ENCODE data around the gene TMEM151A.

DNA sequence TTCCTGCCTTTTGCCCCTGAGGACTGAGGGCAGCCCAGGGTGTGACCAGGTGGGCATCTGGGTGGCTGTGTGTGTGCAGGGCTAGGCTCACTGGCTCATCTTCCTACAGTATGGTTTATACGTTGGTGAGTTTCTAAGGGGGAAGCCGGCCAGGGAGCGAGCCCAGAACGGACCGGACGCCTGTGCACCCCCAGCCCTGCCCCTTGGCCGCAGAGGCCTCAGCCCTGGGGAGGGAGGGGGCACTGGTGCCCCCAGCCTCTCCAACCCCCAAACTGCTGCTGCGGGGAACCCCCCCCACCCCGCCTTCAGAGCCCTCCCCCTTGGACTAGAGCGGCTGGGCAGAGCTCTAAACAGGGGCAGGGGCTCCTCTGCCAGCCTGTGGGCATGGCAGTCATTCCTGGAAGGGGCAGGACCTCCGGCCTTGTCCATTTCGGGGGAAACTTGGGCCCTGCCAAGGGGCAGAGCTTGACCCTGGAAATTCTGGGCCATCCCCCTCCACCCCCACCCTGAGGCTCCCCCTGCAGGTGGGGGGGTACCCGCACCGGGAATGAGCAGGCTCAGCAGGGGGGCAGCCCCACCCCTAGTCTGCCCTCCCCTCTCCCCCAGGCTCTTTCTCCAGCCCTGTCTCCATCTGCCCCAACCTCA lies 8.1 kb upstream of the TMEM151A start:
- TF ChIP-seq EZH2 (IDR thresholded peaks at IDR 0.05) (no peak), EZH2phosphoT487 (IDR thresholded peaks at IDR 0.05) (no peak)
- TF ChIP-seq, protein P1, sequence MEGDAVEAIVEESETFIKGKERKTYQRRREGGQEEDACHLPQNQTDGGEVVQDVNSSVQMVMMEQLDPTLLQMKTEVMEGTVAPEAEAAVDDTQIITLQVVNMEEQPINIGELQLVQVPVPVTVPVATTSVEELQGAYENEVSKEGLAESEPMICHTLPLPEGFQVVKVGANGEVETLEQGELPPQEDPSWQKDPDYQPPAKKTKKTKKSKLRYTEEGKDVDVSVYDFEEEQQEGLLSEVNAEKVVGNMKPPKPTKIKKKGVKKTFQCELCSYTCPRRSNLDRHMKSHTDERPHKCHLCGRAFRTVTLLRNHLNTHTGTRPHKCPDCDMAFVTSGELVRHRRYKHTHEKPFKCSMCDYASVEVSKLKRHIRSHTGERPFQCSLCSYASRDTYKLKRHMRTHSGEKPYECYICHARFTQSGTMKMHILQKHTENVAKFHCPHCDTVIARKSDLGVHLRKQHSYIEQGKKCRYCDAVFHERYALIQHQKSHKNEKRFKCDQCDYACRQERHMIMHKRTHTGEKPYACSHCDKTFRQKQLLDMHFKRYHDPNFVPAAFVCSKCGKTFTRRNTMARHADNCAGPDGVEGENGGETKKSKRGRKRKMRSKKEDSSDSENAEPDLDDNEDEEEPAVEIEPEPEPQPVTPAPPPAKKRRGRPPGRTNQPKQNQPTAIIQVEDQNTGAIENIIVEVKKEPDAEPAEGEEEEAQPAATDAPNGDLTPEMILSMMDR (IDR thresholded peaks at IDR 0.05), result no peak

All from neural progenitor cell (in vitro differentiated cells).